Hepatocyte (in vitro differentiated cells): ENCODE results near the gene SND1. TPM values are rescaled to one million over a fixed set of nuclear protein-coding genes. Genes with fewer than 3 reads are reported as not detected.
"Not testable (repeated sequence)": the region's sequence is repeated elsewhere in the genome, so short reads cannot be mapped to it uniquely, and the experiment has no call there.

ENCODE experiments used
- DNase-seq: peaks from one replicate; pipeline ENCODE4 v3.0.0-alpha.2; 2016; ENCODE audit warnings: low spot score
- H2AFZ ChIP-seq: fragments of 200-600 bp; sonication (generic); 2 replicates; pipeline ENCODE4 v1.6.0; 2016; ENCODE audit warnings: antibody characterized with exemption, mild to moderate bottlenecking
- H3K27ac ChIP-seq: fragments of 200-600 bp; sonication (generic); 2 replicates; pipeline ENCODE4 v1.5.1; 2016; ENCODE audit warnings: mild to moderate bottlenecking
- H3K27me3 ChIP-seq: fragments of 200-600 bp; sonication (generic); 2 replicates; pipeline ENCODE4 v1.6.1; 2016
- H3K36me3 ChIP-seq: fragments of 200-600 bp; sonication (generic); replicated peaks from 2 replicates; pipeline ENCODE4 v1.5.1; 2016; ENCODE audit warnings: low read depth; ENCODE audit not compliant: insufficient read depth
- H3K4me1 ChIP-seq: fragments of 200-600 bp; sonication (generic); 2 replicates; pipeline ENCODE4 v1.5.1; 2016; ENCODE audit warnings: mild to moderate bottlenecking, moderate library complexity; ENCODE audit not compliant: insufficient read depth
- H3K4me2 ChIP-seq: fragments of 200-600 bp; sonication (generic); 2 replicates; pipeline ENCODE4 v1.6.0; 2016
- H3K4me3 ChIP-seq: fragments of 200-600 bp; sonication (generic); 2 replicates; pipeline ENCODE4 v1.5.1; 2016; ENCODE audit warnings: mild to moderate bottlenecking
- H3K79me2 ChIP-seq: fragments of 200-600 bp; sonication (generic); 2 replicates; pipeline ENCODE4 v1.6.0; 2017; ENCODE audit warnings: mild to moderate bottlenecking
- H3K9me2 ChIP-seq: fragments of 200-600 bp; sonication (generic); replicated peaks from 2 replicates; pipeline ENCODE4 v1.6.0; 2017; ENCODE audit warnings: mild to moderate bottlenecking; ENCODE audit not compliant: insufficient read depth
- H3K9me3 ChIP-seq: fragments of 200-600 bp; sonication (generic); 2 replicates; pipeline ENCODE4 v1.5.1; 2016; ENCODE audit warnings: low read depth, mild to moderate bottlenecking
- H4K20me1 ChIP-seq: fragments of 200-600 bp; sonication (generic); 2 replicates; pipeline ENCODE4 v1.6.0; 2016; ENCODE audit warnings: mild to moderate bottlenecking; ENCODE audit not compliant: insufficient read depth, poor library complexity, severe bottlenecking
- EZH2 ChIP-seq: fragments of 200-600 bp; sonication (generic); IDR thresholded peaks from 2 replicates; pipeline ENCODE4 v1.6.1; 2016; ENCODE audit warnings: antibody characterized with exemption, mild to moderate bottlenecking, borderline replicate concordance
- EZH2phosphoT487 ChIP-seq: fragments of 200-600 bp; sonication (generic); IDR thresholded peaks from one replicate; pipeline ENCODE4 v1.6.1; 2018; ENCODE audit warnings: antibody characterized with exemption, mild to moderate bottlenecking, low read depth, moderate library complexity; ENCODE audit not compliant: unreplicated experiment, severe bottlenecking
- WGBS: methylation state at CpG from one replicate; pipeline ENCODE4 v1.1.6; 2016; ENCODE audit warnings: low lambda C conversion rate; ENCODE audit errors: missing lambda C conversion rate; 5-methylcytosine and 5-hydroxymethylcytosine counted together
- polyA plus RNA-seq: library from polyadenylated mRNA; unstranded; fragments of >200 nt; fragmentation: Nextera tagmentation; extraction: Ambion mirVana; gene quantifications from 2 replicates; pipeline ENCODE4 v1.2.1, GENCODE V29; 2016
- total RNA-seq: library from RNA; depleted of rRNA; stranded (reverse); fragments of >200 nt; gene quantifications from 2 replicates; pipeline ENCODE4 v1.2.3, GENCODE V29; 2014
- TF ChIP-seq, protein P1 (sequence below): fragments of 200-600 bp; sonication (generic); IDR thresholded peaks from 2 replicates; pipeline ENCODE4 v1.5.1; 2016; ENCODE audit warnings: antibody characterized with exemption, mild to moderate bottlenecking; ENCODE audit not compliant: poor library complexity

Gene SND1
- total and polyA plus RNA-seq, 2 experiments from 2014 or later: 141 to 200 TPM

DNA sequence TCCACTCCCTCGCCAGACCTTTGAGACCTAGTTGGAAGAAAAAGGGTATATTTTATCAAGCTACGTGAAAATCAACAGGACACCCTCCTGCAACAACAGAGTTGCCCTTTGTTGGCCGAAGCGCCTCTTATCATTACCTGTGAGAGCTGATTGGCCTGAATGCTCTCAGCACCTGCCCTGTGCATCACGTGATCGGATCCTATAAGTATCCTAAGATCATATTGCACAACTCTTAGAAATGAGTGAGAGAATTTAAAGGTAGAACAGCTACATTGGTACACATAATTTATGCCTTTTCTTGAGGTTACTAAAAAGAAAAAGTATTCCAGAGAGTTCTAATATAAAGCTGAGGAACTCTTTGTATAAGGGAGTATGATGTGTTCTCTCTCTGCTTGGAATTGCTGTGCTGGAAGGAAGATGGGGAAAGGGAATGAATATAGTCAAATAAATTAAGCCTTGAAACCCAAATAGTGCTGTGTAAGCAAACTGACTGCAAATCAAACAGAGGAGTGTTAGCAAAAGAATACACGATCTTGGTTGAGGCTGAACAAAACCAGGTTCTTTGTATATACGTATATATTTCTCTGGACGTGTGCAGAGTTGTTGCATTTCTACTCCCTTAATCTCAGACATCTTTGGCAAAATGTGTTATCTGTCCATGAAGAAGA lies 309.9 kb downstream of the SND1 start:
- 64% methylated on average over 9 of the region's 9 CpGs for WGBS
- peaks cover 9% of the 10 kb centered on the region for H3K4me1 ChIP-seq
- H3K9me2 ChIP-seq: no peaks in the 10 kb centered on the region
- peak overlapping the region; percentile 66 for H3K27ac ChIP-seq
- H3K79me2 ChIP-seq: peaks cover 2% of the 10 kb centered on the region
- no peaks in the 10 kb centered on the region for H4K20me1 ChIP-seq
- H3K4me3 ChIP-seq: no peak overlapping the region
- no peaks in the 10 kb centered on the region for H3K27me3 ChIP-seq
- TF ChIP-seq EZH2phosphoT487: no peak
- no peak for TF ChIP-seq EZH2
- TF ChIP-seq, protein P1, sequence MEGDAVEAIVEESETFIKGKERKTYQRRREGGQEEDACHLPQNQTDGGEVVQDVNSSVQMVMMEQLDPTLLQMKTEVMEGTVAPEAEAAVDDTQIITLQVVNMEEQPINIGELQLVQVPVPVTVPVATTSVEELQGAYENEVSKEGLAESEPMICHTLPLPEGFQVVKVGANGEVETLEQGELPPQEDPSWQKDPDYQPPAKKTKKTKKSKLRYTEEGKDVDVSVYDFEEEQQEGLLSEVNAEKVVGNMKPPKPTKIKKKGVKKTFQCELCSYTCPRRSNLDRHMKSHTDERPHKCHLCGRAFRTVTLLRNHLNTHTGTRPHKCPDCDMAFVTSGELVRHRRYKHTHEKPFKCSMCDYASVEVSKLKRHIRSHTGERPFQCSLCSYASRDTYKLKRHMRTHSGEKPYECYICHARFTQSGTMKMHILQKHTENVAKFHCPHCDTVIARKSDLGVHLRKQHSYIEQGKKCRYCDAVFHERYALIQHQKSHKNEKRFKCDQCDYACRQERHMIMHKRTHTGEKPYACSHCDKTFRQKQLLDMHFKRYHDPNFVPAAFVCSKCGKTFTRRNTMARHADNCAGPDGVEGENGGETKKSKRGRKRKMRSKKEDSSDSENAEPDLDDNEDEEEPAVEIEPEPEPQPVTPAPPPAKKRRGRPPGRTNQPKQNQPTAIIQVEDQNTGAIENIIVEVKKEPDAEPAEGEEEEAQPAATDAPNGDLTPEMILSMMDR: no peak
- H2AFZ ChIP-seq: no peak overlapping the region
- H3K9me3 ChIP-seq: no peaks in the 10 kb centered on the region
- DNase-seq: peak; percentile 76
- H3K4me2 ChIP-seq: peak overlapping the region; percentile 22
- no peaks in the 10 kb centered on the region for H3K36me3 ChIP-seq

DNA sequence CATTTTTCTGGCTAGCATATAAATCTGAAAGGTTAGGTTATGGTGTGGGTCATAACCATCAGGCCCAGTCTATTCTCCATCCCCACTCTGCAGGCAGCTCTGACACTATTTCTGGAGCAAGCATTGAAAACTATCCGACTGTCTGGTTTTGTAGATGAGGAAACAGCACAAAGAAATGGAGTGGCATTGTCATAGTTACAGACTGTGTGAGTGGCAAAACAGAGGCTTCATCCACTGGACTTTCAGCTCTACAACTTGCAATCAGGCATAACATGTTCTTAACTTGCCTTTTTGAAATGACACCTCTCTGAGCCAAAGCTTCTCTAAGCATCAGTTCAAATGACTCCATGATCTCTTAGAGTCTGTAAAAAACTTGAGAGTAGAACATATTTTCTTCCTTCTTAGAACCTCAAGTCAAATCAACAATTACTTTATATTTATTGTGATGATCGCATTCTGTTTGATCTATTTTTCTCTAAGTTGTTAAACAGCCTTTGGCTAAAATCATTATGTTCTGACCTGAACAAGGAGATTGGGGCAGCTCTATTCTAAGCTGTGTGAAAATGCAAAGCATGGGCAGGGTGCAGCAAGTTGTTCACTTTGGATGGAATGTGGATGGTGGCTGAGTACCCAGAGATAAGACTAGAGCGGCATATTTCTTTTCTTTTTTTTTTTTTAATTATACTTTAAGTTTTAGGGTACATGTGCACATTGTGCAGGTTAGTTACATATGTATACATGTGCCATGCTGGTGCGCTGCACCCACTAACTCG lies 310.8 kb downstream of the SND1 start:
- Histone ChIP-seq H3K27me3 (no peaks in the 10 kb centered on the region), H3K36me3 (no peaks in the 10 kb centered on the region), H3K4me1 (peaks cover 9% of the 10 kb centered on the region), H3K79me2 (peaks cover 5% of the 10 kb centered on the region), H3K4me3 (no peak overlapping the region), H2AFZ (no peak overlapping the region), H3K9me2 (no peaks in the 10 kb centered on the region), H3K27ac (peak overlapping the region; percentile 33), H3K9me3 (no peaks in the 10 kb centered on the region), H4K20me1 (peaks cover 5% of the 10 kb centered on the region), H3K4me2 (no peak overlapping the region)
- WGBS: 96% methylated on average over 4 of the region's 5 CpGs
- TF ChIP-seq, protein P1: no peak
- TF ChIP-seq EZH2phosphoT487 (no peak), EZH2 (no peak)
- DNase-seq: no peak

DNA sequence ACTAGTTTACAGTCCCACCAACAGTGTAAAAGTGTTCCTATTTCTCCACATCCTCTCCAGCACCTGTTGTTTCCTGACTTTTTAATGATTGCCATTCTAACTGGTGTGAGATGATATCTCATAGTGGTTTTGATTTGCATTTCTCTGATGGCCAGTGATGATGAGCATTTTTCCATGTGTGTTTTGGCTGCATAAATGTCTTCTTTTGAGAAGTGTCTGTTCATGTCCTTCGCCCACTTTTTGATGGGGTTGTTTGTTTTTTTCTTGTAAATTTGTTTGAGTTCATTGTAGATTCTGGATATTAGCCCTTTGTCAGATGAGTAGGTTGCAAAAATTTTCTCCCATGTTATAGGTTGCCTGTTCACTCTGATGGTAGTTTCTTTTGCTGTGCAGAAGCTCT lies 311.9 kb downstream of the SND1 start:
- H3K79me2 ChIP-seq, H3K9me2 ChIP-seq, H4K20me1 ChIP-seq, H3K36me3 ChIP-seq, H3K4me1 ChIP-seq, H3K4me3 ChIP-seq, H3K27ac ChIP-seq, DNase-seq, H3K4me2 ChIP-seq, H2AFZ ChIP-seq, H3K27me3 ChIP-seq, H3K9me3 ChIP-seq: not testable (repeated sequence)
- 94% methylated on average over 1 of the region's 1 CpG for WGBS

DNA sequence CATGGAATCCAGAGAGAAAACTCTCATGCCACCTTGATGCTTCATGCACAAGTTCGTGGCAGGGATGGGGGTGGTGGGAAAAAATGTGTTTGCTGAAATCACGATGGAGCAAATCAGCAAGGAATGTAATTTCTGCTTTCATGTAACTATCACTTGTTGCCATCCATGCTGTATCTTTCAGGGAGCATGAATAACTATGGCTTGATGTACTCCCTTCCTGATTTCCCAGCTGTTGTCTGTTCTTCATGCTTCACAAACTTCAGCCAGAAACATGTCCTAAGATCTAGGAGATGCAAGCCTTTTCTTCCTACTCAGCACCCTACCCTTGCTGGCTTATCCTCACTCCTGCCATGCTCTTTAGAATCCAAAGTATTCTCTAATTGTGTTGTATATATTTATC lies 315.3 kb downstream of the SND1 start:
- WGBS: 82% methylated on average over 2 of the region's 2 CpGs
- no peaks in the 10 kb centered on the region for H3K9me3 ChIP-seq
- no peak overlapping the region for H3K27ac ChIP-seq
- H3K4me2 ChIP-seq: no peak overlapping the region
- no peak for TF ChIP-seq EZH2phosphoT487
- TF ChIP-seq, protein P1: no peak
- no peak for TF ChIP-seq EZH2
- H3K4me3 ChIP-seq: no peak overlapping the region
- H3K9me2 ChIP-seq: no peaks in the 10 kb centered on the region
- no peaks in the 10 kb centered on the region for H3K27me3 ChIP-seq
- peaks cover 6% of the 10 kb centered on the region for H3K4me1 ChIP-seq
- no peak for DNase-seq
- no peak overlapping the region for H2AFZ ChIP-seq
- peaks cover 5% of the 10 kb centered on the region for H4K20me1 ChIP-seq
- H3K79me2 ChIP-seq: peaks cover 12% of the 10 kb centered on the region
- no peaks in the 10 kb centered on the region for H3K36me3 ChIP-seq
